HG03039 (cell line): ENCODE measurements around the gene TCAIM.

Source experiments
- ATAC-seq: cut with Tn5 transposase; IDR thresholded peaks from one replicate; pipeline ENCODE4 v1.9.1; 2021; ENCODE audit warnings: mild to moderate bottlenecking, moderate library complexity; ENCODE audit not compliant: unreplicated experiment

The TCAIM gene, protein sequence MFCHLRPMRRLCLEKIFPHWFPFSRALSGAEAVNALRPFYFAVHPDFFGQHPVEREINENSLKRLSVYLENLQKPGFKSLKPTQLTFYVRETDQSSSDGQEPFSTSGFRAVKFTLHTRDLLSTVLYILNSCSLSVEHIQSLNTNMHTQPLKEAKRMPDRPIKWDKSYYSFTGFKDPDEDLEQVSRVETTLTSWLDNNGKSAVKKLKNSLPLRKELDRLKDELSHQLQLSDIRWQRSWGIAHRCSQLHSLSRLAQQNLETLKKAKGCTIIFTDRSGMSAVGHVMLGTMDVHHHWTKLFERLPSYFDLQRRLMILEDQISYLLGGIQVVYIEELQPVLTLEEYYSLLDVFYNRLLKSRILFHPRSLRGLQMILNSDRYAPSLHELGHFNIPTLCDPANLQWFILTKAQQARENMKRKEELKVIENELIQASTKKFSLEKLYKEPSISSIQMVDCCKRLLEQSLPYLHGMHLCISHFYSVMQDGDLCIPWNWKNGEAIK

DNA sequence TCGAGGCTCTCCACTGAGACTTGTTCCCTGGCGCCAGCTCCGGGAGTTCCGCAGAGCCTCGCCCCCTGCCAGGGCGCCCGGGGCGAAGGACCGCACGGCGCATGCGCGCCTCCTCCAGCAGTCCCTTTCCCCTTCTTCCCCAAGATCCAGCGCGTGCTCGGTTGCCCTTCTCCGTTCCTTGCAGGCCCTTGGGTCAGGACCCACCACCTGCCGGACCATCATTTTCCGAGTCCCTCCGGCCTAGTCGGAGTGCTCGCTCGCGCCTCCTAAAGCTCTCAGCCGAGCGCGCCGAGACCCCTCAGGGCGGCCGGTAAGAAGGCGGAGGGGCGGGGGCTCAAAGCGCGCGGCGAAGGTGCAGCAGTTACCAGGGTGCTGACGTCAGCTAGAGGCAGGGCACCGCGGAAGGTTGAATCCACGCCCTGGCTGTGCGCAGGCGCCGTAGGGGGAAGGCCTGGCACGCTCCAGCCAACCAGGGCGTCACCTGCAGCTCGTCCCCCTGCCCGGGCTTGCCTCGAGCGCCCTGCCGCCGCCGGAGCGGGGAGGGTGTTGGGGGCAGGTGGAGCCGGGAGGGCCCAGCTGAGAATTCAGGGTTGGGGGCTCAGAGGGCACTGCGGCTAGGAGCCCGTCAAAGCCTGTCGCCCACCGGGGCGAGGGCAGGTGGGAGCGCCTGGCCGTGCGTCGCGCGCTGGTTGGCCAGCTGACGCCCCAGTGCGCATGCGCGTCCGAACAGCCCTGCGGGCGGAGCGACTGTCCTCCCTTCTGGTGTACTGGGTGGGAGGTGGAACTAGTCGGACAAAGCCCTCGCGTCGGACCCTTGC lies at the start of gene TCAIM:
TSS of gene TCAIM (plus strand) at position 757 of the 818 bp plus-strand sequence. CDS start 16,017 bp downstream, outside the sequence.
- ATAC-seq = peak; percentile 91

GRCh38 chr3:44289882-44290462 lies 48.6 kb upstream of the TCAIM start:
- ATAC-seq = no peak

DNA sequence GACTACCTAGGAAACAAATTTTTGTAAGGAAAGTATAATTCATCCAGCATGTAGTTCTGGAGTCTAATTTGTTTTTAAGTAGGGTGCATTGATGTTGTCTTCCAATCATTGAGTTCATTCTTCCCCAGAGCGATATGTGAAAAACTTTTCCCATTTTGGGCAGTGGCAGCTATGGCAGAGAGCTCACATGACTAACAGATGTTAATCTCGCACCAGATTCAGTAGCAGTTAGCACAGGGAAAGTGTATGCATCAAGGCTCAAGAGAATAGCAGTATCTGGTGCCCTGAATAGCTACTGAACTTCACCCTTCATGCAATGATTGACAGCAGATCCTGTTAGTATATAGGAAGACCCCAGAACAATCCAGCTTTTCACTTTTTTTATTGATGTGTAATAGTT lies 46.3 kb upstream of the TCAIM start:
- no peak for ATAC-seq

DNA sequence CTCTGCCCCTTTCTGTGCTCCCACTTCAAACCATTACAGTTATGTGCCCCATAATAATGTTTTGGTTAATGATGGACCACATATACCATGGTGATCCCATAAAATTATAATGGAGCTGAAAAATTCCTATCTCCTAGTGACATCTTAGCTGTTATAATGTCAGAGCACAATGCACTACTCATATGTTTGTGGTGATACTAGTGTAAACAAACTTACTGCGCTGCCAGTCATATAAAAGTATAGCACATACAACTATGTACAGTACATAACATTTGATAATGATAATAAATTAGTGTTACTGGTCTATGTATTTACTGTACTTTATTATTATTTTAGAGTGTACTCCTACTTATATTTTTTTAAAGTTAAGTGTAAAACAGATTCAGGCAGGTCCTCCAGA lies 45.6 kb upstream of the TCAIM start:
- no peak for ATAC-seq

GRCh38 chr3:44297255-44297654 lies 41.3 kb upstream of the TCAIM start:
- no peak for ATAC-seq

DNA sequence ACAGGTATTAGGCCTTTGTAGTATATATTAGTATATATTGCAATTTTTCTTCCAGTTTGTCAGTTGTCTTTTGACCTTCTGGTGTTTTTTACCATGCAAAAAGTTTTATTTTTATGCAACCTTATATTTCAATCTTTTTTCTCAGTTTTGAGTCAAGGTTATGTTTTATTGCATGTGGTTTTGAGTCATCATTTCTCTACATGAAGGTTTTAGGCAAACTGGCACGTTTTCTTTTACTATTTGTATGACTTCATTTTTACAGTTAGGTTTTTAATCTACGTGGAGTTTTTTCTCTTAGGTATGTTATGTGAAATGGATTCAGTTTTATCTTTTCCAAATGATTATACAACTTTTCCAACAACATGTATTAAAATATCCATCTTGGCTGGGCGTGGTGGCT lies 36.8 kb upstream of the TCAIM start:
- no peak for ATAC-seq

DNA sequence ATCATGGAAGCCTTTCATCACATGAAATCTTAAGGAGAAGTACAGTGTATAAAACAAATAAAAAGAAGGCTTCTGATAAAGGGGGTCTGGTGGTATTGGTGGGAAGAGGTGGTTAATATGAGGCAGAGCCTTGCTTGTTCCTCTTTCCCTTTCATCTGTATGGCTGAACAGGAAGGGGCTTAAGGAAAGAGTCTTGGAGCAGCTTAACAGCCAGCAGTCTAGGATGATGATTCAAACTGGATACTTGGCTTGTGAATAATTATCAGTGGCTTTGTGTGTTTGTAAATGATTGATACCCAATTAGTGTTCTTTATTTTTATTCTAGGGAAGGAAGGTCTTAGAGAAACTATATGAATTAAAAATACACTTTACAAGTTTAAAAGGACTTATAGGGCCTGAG lies 29.1 kb upstream of the TCAIM start:
- no peak for ATAC-seq

GRCh38 chr3:44318891-44319311 lies 19.7 kb upstream of the TCAIM start:
- no peak for ATAC-seq

GRCh38 chr3:44321335-44321734 lies 17.2 kb upstream of the TCAIM start:
- no peak for ATAC-seq

- ATAC-seq = no peak
Measured at GRCh38 chr3:44323341-44323955, 15.1 kb upstream of the TCAIM start.

GRCh38 chr3:44324584-44324983 lies 14.0 kb upstream of the TCAIM start:
- ATAC-seq = no peak

DNA sequence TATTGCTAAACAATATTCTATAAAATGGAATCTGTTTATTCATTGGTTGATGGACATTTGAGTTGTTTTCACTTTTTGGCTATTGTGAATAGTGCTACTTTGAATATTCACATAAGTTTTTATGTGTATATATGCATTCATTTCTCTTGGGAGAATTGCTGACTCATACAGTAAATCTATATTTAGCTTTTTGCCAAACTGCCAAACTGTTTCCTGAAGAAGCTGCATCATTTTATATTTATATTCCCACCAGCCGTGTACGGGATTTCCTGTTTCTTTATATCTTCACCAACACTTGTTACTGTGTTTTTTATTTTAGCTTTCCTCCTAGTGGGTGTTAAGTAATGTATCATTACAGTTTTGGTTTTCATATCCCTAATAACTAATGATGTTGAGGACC lies 12.5 kb upstream of the TCAIM start:
- ATAC-seq = no peak

DNA sequence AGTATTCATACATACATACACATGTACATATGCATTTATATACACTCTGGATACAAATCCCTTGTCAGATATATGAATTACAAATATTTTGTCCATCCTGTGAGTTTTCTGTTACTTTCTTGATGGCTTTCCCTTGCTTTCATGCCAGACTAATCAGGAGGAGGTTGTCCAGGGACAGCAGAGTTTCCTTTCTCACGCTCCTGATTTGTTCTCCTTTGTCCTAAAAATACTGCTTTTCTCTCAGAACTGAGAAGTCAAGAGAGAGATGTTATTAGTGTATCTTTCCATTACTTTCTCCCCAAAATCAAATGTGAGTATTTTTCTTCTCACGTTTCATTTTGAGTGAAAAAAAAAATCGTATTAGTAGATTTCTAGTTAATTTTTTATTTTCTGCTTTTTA lies 12.1 kb upstream of the TCAIM start:
- no peak for ATAC-seq

DNA sequence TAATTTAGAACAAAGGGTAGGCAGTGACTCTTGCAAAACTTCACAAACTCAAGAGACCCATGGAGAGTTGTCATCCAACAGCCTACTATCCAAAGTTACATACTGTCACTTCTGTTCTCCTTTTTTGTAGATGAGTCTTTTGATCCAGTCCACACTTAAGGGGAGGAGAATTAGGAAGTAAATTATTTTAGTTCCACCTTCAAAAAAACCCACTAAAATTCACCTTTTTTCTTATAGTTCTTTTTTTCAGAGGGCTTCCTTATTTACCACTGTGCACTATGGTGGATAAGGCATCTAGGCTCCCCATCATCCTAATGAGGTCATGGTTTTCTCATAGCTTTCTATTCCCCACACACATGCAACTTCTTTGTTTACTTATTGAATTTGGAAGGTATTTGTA lies 8.6 kb upstream of the TCAIM start:
- no peak for ATAC-seq

- ATAC-seq = no peak
Measured at GRCh38 chr3:44330444-44330843, 8.1 kb upstream of the TCAIM start.

- no peak for ATAC-seq
Measured at GRCh38 chr3:44334326-44334725, 4.2 kb upstream of the TCAIM start.

DNA sequence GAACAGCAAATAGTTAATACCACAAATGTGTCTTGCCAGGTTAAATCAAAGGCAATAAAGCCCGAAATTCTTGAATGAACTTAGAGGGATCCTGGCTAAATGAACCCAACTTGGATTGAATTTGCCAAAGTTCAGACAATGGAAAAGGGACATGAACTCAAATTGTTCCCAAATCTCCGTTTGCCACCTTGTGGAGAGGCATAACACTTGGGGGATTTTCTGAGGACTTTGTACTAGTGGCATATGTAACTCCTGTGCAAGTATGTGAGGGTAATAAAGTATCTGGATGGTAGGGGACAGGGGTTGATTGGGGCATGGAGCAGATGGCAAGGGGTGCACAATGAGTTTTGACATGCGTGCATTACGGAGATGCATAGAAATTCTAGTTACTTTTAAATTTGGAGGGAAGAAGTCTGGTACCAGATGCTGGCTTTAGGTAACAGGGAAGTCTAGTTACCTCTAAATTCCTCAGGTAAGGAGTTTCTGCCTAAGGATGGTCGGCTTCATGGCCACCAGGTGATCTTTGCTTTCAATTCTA lies 1.2 kb upstream of the TCAIM start:
- ATAC-seq = no peak

- no peak for ATAC-seq
Measured at GRCh38 chr3:44338828-44339127, 212 bp downstream of the TCAIM start.

- ATAC-seq = no peak
Measured at GRCh38 chr3:44339181-44340057, 853 bp downstream of the TCAIM start.

- ATAC-seq = no peak
Measured at GRCh38 chr3:44340058-44340395, 1.5 kb downstream of the TCAIM start.
